ENCODE results near the gene OSTC. TPM values are rescaled to one million over a fixed set of nuclear protein-coding genes. Genes with fewer than 3 reads are reported as not detected.

Gene OSTC
- 226 and 263 TPM in 2 replicates for total RNA-seq

GRCh38 chr4:108650212-108651013, at the start of gene OSTC:
Gene OSTC, plus strand, starts transcription at chr4:108650599. Its CDS starts 57 bp downstream, at chr4:108650656.

GRCh38 chr4:108620101-108620932, 30.1 kb upstream of the OSTC start, which contains the start of gene RPL34:
Gene RPL34, plus strand, starts transcription at chr4:108620576. Its CDS starts 1,384 bp downstream, at chr4:108621960.

Small RNAs within 50 kb of the gene (small RNA-seq; reads per million reads assigned to genes)
- gene RNU6-431P, result not detected

Other genes with a start within 250 kb of the OSTC start
- gene RPL34, start 30.0 kb upstream of the OSTC start, total RNA-seq, result 537 and 968 TPM in 2 replicates
- gene ETNPPL, start 112.5 kb downstream of the OSTC start, total RNA-seq, result not detected in 2 replicates